ENCODE measurements around the gene CHAF1B.

CHAF1B gene

DNA sequence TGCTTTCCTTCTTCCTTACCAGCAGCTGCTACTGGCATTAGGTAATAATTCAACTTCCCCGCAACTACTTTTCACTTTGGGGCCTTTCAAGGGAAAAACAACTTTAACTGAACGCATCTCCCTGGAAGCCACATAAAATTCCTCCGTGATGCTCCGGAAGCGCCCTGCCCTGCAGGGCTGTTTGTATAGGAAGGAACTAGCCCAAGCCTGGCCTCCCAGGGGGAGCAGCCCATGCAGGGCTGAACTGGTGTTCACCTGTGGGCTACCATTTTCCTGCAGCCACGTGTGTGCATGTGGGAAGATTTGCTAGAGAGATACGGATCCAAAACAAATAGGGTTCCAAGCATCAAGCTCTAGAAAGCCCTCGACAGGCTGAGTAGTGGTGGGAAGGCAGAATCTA lies 80.3 kb downstream of the CHAF1B start:
- no peak for DNase-seq

DNA sequence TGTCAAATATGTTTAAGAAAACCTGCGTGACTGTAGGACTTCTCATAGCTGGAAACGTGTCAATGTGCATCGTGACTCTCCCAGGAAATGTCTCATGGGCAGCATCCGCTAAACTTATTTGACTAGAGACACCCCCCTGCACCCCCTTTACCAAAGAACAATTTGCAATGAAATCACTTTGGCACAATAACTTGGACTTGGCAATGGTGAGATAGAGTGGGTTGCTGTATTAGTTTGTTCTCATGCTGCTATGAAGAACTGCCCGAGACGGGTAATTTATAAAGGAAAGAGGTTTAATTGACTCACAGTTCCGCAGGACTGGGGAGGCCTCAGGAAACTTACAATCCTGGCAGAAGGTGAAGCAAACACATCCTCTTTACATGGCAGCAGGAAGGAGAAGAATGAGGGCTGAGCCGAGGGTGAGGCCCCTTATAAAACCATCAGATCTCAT lies 80.9 kb downstream of the CHAF1B start:
- no peak for DNase-seq
